Cardiac muscle cell (in vitro differentiated cells and primary cell): ENCODE results near the gene LMNTD1. TPM values are rescaled to one million over a fixed set of nuclear protein-coding genes. Genes with fewer than 3 reads are reported as not detected.
"Not testable (repeated sequence)": the region's sequence is repeated elsewhere in the genome, so short reads cannot be mapped to it uniquely, and the experiment has no call there.

Experiments used
- DNase-seq, 2 donors: peaks; one replicate each; pipeline versions ENCODE4 v3.0.0 to v3.0.0-alpha.2; 2010 to 2017; ENCODE audit warnings: low read depth in 1 of 2, low spot score in 1 of 2
- H3K27ac ChIP-seq: fragments of 200-600 bp; sonication (generic); 2 replicates; pipeline ENCODE4 v1.5.1; 2016
- H3K27me3 ChIP-seq: fragments of 200-600 bp; sonication (generic); 2 replicates; pipeline ENCODE4 v1.6.0; 2016; ENCODE audit warnings: control low read depth
- H3K36me3 ChIP-seq: fragments of 200-600 bp; sonication (generic); 2 replicates; pipeline ENCODE4 v1.5.1; 2016; ENCODE audit warnings: control low read depth
- H3K4me1 ChIP-seq: fragments of 200-600 bp; sonication (generic); 2 replicates; pipeline ENCODE4 v1.8.1; 2017; ENCODE audit warnings: low read depth, mild to moderate bottlenecking, mixed run types
- H3K4me3 ChIP-seq: fragments of 200-600 bp; sonication (generic); 2 replicates; pipeline ENCODE4 v1.5.1; 2016; ENCODE audit warnings: mild to moderate bottlenecking
- H3K9me3 ChIP-seq: fragments of 200-600 bp; sonication (generic); 2 replicates; pipeline ENCODE4 v1.5.1; 2017; ENCODE audit warnings: low read depth, mild to moderate bottlenecking, control low read depth
- polyA plus RNA-seq: library from polyadenylated mRNA; unstranded; fragments of >200 nt; fragmentation: Nextera tagmentation; extraction: Ambion mirVana; gene quantifications from 2 replicates; pipeline ENCODE4 v1.2.1, GENCODE V29; 2016
- total RNA-seq: library from RNA; depleted of rRNA; stranded (reverse); fragments of >200 nt; gene quantifications from 2 replicates; pipeline ENCODE4 v1.2.3, GENCODE V29; 2016
- TF ChIP-seq, protein P1 (sequence below): IDR thresholded peaks from 2 replicates; pipeline ENCODE4 v1.5.1; 2012; ENCODE audit warnings: low read depth, mild to moderate bottlenecking, low read length

Gene LMNTD1
- total and polyA plus RNA-seq, 2 experiments from 2014 or later = not detected

- Histone ChIP-seq H3K36me3 (no peaks in the 10 kb centered on the region), H3K4me1 (no peaks in the 10 kb centered on the region), H3K27ac (no peak overlapping the region), H3K27me3 (no peaks in the 10 kb centered on the region), H3K4me3 (no peak overlapping the region), H3K9me3 (no peaks in the 10 kb centered on the region)
- TF ChIP-seq, protein P1, sequence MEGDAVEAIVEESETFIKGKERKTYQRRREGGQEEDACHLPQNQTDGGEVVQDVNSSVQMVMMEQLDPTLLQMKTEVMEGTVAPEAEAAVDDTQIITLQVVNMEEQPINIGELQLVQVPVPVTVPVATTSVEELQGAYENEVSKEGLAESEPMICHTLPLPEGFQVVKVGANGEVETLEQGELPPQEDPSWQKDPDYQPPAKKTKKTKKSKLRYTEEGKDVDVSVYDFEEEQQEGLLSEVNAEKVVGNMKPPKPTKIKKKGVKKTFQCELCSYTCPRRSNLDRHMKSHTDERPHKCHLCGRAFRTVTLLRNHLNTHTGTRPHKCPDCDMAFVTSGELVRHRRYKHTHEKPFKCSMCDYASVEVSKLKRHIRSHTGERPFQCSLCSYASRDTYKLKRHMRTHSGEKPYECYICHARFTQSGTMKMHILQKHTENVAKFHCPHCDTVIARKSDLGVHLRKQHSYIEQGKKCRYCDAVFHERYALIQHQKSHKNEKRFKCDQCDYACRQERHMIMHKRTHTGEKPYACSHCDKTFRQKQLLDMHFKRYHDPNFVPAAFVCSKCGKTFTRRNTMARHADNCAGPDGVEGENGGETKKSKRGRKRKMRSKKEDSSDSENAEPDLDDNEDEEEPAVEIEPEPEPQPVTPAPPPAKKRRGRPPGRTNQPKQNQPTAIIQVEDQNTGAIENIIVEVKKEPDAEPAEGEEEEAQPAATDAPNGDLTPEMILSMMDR = no peak
- no peak for DNase-seq
These were observed 120.1 kb downstream of the LMNTD1 start for GRCh38 chr12:25433024-25433423.

DNA sequence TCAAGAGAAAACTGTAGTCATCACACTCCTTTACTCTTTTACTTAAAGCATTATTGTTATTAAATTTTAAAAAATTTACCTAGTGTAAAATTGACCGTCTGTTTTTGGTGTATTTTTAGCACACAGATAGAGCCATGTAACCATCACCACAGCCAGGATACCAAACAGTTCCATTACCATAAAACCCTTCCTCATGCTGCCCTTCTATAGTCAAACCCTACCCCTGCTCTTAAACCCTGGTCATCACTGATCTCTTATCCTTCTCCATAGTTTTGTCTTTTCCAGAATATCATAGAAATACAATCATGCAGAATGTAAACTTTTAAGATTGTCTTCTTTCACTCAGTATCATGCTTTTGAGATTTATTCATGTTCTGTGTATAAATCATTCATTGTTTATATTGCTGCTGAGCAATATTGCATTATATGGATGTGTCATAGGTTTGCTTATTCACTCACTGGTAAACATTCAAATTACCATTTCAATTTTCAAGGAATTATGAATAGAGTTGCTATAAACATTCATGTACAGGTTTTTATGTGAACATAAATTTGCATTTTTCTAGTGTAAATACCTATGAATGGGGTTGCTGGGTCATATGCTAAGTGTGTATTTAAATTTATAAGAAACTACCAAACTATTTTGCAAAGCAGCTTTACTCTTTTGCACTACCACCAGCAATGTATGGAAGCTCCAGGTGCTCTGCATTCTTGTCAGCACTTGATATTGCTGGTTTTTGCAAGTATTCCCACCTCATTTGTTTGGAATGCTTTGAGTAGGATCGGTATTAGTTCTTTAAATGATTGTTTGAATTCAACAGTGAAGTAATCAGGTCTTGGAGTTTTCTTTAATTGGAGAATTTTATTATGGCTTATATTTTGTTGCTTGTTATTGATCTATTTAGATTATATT is 125.5 kb downstream of the LMNTD1 start:
- DNase-seq = no peak
- H3K4me3 ChIP-seq = no peak overlapping the region
- no peaks in the 10 kb centered on the region for H3K27me3 ChIP-seq
- TF ChIP-seq, protein P1 = no peak
- no peak overlapping the region for H3K27ac ChIP-seq
- no peaks in the 10 kb centered on the region for H3K9me3 ChIP-seq
- no peaks in the 10 kb centered on the region for H3K4me1 ChIP-seq
- H3K36me3 ChIP-seq = no peaks in the 10 kb centered on the region

GRCh38 chr12:25426821-25427220 is 126.3 kb downstream of the LMNTD1 start:
- not testable (repeated sequence) for H3K9me3 ChIP-seq, H3K4me1 ChIP-seq, DNase-seq, H3K36me3 ChIP-seq, H3K27ac ChIP-seq, H3K27me3 ChIP-seq, H3K4me3 ChIP-seq
